HG02885 (cell line): Measurements from ENCODE around the gene CENPS.

Experiments used
- ATAC-seq: cut with Tn5 transposase; IDR thresholded peaks from one replicate; pipeline ENCODE4 v1.9.1; 2021; ENCODE audit warnings: mild to moderate bottlenecking; ENCODE audit not compliant: unreplicated experiment, poor library complexity

The CENPS gene

GRCh38 chr1:10489291-10490055 lies 59.2 kb downstream of the CENPS start:
- ATAC-seq, result no peak

GRCh38 chr1:10490286-10490970 lies 60.2 kb downstream of the CENPS start:
- ATAC-seq, result no peak
